GM23248 (cell line): ENCODE results near the gene LIPT2. TPM values are rescaled to one million over a fixed set of nuclear protein-coding genes. Genes with fewer than 3 reads are reported as not detected.

ENCODE experiments used
- DNase-seq: peaks from one replicate; pipeline ENCODE4 v3.0.0-alpha.2; 2015
- H2AFZ ChIP-seq: fragments of 200-600 bp; sonication (generic); 2 replicates; pipeline ENCODE4 v1.6.1; 2016; ENCODE audit warnings: antibody characterized with exemption
- H3F3A ChIP-seq: fragments of 200-600 bp; sonication (generic); 2 replicates; pipeline ENCODE4 v1.6.1; 2016; ENCODE audit warnings: mild to moderate bottlenecking, antibody characterized with exemption, mixed run types; ENCODE audit not compliant: insufficient read depth
- H3K27ac ChIP-seq: fragments of 200-600 bp; sonication (generic); 2 replicates; pipeline ENCODE4 v1.5.1; 2016; ENCODE audit warnings: mild to moderate bottlenecking
- H3K27me3 ChIP-seq: fragments of 200-600 bp; sonication (generic); replicated peaks from 2 replicates; pipeline ENCODE4 v1.6.1; 2016; ENCODE audit warnings: mild to moderate bottlenecking; ENCODE audit not compliant: insufficient read depth
- H3K36me3 ChIP-seq: fragments of 200-600 bp; sonication (generic); 2 replicates; pipeline ENCODE4 v1.6.1; 2016; ENCODE audit warnings: low read depth, mild to moderate bottlenecking
- H3K4me1 ChIP-seq: fragments of 200-600 bp; sonication (generic); 2 replicates; pipeline ENCODE4 v1.6.1; 2016; ENCODE audit warnings: mild to moderate bottlenecking; ENCODE audit not compliant: insufficient read depth
- H3K4me2 ChIP-seq: fragments of 200-600 bp; sonication (generic); one replicate; pipeline ENCODE4 v1.6.1; 2016; ENCODE audit warnings: mild to moderate bottlenecking; ENCODE audit not compliant: unreplicated experiment
- H3K4me3 ChIP-seq: fragments of 200-600 bp; sonication (generic); 2 replicates; pipeline ENCODE4 v1.5.1; 2016; ENCODE audit warnings: mild to moderate bottlenecking
- H3K79me2 ChIP-seq: fragments of 200-600 bp; sonication (generic); 2 replicates; pipeline ENCODE4 v1.6.1; 2016; ENCODE audit warnings: mild to moderate bottlenecking; ENCODE audit not compliant: insufficient read depth
- H3K9ac ChIP-seq: fragments of 200-600 bp; sonication (generic); 2 replicates; pipeline ENCODE4 v1.6.1; 2016; ENCODE audit warnings: mild to moderate bottlenecking
- H3K9me2 ChIP-seq: fragments of 200-600 bp; sonication (generic); 2 replicates; pipeline ENCODE4 v1.6.1; 2016; ENCODE audit warnings: mixed run types, mild to moderate bottlenecking, moderate library complexity; ENCODE audit not compliant: insufficient read depth
- H3K9me3 ChIP-seq: fragments of 200-600 bp; sonication (generic); one replicate; pipeline ENCODE4 v1.6.1; 2017; ENCODE audit warnings: low read depth
- H4K20me1 ChIP-seq: fragments of 200-600 bp; sonication (generic); 2 replicates; pipeline ENCODE4 v1.6.0; 2016; ENCODE audit not compliant: insufficient read depth
- EZH2 ChIP-seq: fragments of 200-600 bp; sonication (generic); IDR thresholded peaks from 2 replicates; pipeline ENCODE4 v1.6.1; 2018; ENCODE audit warnings: antibody characterized with exemption, mild to moderate bottlenecking; ENCODE audit not compliant: insufficient read depth, poor library complexity, severe bottlenecking
- EZH2phosphoT487 ChIP-seq: fragments of 200-600 bp; sonication (generic); IDR thresholded peaks from 2 replicates; pipeline ENCODE4 v1.6.1; 2018; ENCODE audit warnings: antibody characterized with exemption, moderate library complexity, mild to moderate bottlenecking, low read depth; ENCODE audit not compliant: insufficient read depth
- WGBS, 2 experiments: methylation state at CpG; one replicate each; pipeline ENCODE4 v1.1.6; 2015 to 2017; ENCODE audit warnings: low lambda C conversion rate in 2 of 2, low coverage in 1 of 2; ENCODE audit errors: missing lambda C conversion rate in 2 of 2; 5-methylcytosine and 5-hydroxymethylcytosine counted together
- in situ Hi-C: fragments of 300-500 bp; cut with MboI; formaldehyde crosslinking; loops from 2 replicates; pipeline ENCODE4 v1.15.0; 2020
- polyA plus RNA-seq: library from polyadenylated mRNA; unstranded; fragments of >200 nt; fragmentation: Nextera tagmentation; extraction: Ambion mirVana; gene quantifications from 2 replicates; pipeline ENCODE4 v1.2.1, GENCODE V29; 2016
- small RNA-seq: library from RNA; depleted of rRNA; stranded (forward); fragments of <200 nt; gene quantifications from one replicate; pipeline ENCODE3, GENCODE V24; 2014; ENCODE audit warnings: low read depth, low replicate concordance
- total RNA-seq: library from RNA; depleted of rRNA; stranded (reverse); fragments of >200 nt; shearing (Covaris generic); gene quantifications from 2 replicates; pipeline ENCODE4 v1.2.3, GENCODE V29; 2014; rRNA removed

LIPT2 gene
- total and polyA plus RNA-seq, 2 experiments from 2014 or later = 1.5 to 2.1 TPM

DNA sequence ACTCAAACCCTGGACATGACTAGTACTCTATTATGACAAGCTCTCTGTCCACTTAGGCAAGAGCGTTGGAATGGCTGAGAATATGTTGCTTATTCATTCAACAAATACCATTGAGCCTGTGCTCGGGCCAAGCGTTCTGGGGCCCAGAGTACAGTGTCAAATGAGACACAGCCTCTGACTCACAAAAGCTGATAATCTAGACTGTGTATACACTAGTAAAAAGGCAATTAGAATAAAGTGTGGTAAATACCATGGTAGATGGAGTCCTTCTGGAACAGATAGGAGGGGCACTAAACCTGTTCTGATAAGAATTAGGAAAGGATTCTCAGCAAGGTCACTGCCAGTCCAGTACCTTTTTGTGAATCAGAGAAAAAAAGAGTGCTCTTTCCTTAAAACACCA lies 50.9 kb downstream of the LIPT2 start:
- Histone ChIP-seq H3K9me3 (no peaks in the 10 kb centered on the region), H3K27ac (no peak overlapping the region), H3K79me2 (no peaks in the 10 kb centered on the region), H3F3A (no peaks in the 10 kb centered on the region), H4K20me1 (no peaks in the 10 kb centered on the region), H3K9me2 (no peaks in the 10 kb centered on the region), H3K4me3 (no peak overlapping the region), H3K27me3 (no peaks in the 10 kb centered on the region), H3K36me3 (no peaks in the 10 kb centered on the region), H3K4me2 (no peak overlapping the region), H3K4me1 (no peaks in the 10 kb centered on the region), H3K9ac (no peak overlapping the region), H2AFZ (no peak overlapping the region)
- DNase-seq = peak; percentile 52
- in situ Hi-C loops = no loop called here
- no peak for TF ChIP-seq EZH2phosphoT487
- TF ChIP-seq EZH2 = no peak
- 57 to 71% methylated on average over 3 of the region's 3 CpGs for WGBS, 2 experiments

Small RNA genes lying within 50 kb of the gene (small RNA-seq; reads per million reads assigned to genes)
- not detected for gene CYCSP27

Other genes with a start within 250 kb of the LIPT2 start
- 24.3 and 26.4 TPM in 2 replicates for gene P4HA3, start 182.1 kb downstream of the LIPT2 start, total RNA-seq
- gene P4HA3, start 182.1 kb downstream of the LIPT2 start, polyA plus RNA-seq = 30.6 and 34.8 TPM in 2 replicates
- 4.6 and 5.2 TPM in 2 replicates for gene PGM2L1, start 95.3 kb downstream of the LIPT2 start, total RNA-seq
- 4.7 and 5.1 TPM in 2 replicates for gene PGM2L1, start 95.3 kb downstream of the LIPT2 start, polyA plus RNA-seq
- 0.11 TPM in 1 of 2 replicates, not detected in the other for gene KCNE3, start 26.2 kb downstream of the LIPT2 start, total RNA-seq
- gene KCNE3, start 26.2 kb downstream of the LIPT2 start, polyA plus RNA-seq = 0.24 and 0.38 TPM in 2 replicates
- 8.4 and 10.4 TPM in 2 replicates for gene POLD3, start 98.9 kb upstream of the LIPT2 start, total RNA-seq
- 15.8 and 16.5 TPM in 2 replicates for gene POLD3, start 98.9 kb upstream of the LIPT2 start, polyA plus RNA-seq
- not detected in 2 replicates for gene CHRDL2, start 237.7 kb upstream of the LIPT2 start, total RNA-seq
- gene CHRDL2, start 237.7 kb upstream of the LIPT2 start, polyA plus RNA-seq = not detected in 2 replicates